NCI-H2107 treated with DMSO at 0.1 percent for 48 hours (cell line): ENCODE measurements around the gene PAMR1.

Source experiments
- DNase-seq: peaks from one replicate; lab custom pipeline; 2025; ENCODE audit not compliant: unreplicated experiment; lab: John Stamatoyannopoulos, UW

The PAMR1 gene

GRCh38 chr11:35404388-35404775 is 121.0 kb downstream of the PAMR1 start:
- DNase-seq = no peak

DNA sequence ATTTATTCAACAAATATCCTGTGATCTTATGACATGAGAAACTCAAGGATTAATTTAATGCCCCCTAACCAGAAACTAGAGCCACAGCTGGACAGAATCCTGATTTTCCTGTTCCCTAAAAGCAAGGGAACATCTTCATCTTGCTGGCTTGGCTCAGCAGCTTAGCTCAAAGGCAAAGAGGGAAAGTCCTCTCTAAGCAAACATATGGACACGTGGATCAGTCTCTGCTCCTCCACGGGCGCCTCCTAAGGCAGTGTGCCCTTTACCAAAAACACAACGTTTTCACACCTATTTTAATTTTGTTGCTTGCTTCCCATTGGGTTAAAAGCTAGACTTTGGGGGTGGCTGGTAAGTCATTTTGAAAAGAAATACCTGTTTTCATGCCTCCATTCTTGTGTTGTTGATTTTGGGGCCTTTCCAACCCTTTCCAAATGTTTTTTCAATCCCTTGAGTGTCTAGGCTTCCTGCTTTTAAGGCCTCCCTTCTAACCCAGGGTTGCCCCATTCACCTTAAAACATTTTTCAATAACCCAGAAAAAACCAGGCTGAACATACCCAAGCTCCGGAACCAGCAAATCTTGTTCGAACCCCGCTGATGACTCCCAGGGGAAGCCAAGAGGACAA is 121.5 kb downstream of the PAMR1 start:
- DNase-seq = no peak

GRCh38 chr11:35402751-35403660 is 122.4 kb downstream of the PAMR1 start:
- DNase-seq = no peak

DNA sequence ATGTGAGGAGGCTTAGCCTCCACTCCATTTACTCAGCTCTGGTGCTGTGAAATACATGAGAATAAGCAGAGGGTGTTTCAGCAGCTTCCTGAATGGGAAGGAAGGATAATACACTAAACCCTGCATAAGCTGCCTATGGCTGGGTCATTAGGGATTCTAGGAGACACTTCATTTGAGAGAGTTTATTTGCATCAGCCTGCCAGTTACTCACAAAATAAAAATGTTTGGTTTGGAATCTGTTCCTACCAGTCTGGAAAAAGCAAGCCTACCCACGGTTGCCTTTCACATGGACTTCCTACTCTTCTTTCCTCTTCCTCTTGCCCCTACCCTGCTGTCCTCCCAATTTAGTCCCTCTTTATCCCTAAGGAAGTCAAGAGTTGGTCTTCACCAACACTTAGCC is 126.5 kb downstream of the PAMR1 start:
- no peak for DNase-seq

GRCh38 chr11:35394941-35395340 is 130.5 kb downstream of the PAMR1 start:
- no peak for DNase-seq

DNA sequence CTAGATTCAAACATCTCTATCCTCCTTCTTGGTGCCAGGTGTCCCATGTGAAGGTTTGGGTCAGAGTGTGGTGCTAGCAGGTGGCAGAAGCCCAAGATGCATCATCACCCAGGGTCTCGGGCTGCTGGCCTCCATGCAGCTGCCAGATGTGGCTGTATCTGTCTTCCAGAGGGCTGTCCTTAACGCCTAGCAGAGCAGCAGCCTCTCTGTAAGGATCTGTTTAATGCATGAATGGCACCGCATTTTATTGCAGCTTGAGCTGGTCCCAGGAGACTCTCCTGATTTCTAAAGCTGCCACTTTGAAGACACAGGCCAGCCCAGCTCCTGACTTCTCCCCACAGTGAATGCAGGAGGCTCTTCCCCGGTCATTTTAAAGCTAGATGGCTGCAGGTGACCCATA is 132.3 kb downstream of the PAMR1 start:
- peak; percentile 23 for DNase-seq

GRCh38 chr11:35391922-35392688 is 133.3 kb downstream of the PAMR1 start:
- DNase-seq = peak; percentile 28

DNA sequence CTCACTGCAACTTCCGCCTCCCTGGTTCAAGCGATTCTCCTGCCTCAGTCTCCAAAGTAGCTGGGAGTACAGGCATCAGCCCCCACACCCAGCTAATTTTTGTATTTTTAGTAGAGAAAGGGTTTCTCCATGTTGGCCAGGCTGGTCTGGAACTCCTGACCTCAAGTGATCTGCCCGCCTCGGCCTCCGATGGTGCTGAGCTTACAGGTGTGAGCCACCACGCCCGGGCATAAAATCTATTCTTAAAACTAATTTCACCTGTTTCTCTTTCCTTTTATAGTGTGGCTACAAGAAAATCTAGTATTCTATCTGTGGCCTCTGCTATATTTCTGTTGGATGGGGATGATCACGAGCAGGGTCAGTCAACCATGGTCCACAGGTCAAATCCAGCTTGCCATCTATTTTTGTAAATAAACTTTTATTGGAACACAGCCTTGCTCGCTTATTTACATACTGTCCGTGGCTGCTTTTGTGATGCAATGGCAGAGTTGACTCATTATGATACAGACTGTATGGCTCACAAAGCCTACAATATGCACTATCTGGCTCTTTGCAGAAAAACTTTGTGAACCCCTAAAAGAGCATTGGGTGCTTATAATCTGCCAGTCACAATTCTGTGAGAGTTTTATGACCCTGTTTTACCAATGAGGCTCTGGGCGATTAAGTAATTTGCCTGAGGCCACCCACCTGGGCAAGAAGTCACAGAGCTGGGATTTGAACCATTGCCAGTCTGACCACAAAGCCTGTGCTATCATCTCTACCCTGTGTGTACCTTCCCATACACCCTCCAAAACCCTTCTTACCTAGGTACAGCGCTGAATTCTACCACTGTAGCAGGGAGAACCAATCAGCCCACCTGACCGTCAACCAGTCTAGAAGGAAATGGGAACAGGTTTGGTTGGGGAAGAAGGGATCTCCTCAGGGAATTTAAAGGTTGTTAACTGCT is 134.4 kb downstream of the PAMR1 start:
- no peak for DNase-seq

DNA sequence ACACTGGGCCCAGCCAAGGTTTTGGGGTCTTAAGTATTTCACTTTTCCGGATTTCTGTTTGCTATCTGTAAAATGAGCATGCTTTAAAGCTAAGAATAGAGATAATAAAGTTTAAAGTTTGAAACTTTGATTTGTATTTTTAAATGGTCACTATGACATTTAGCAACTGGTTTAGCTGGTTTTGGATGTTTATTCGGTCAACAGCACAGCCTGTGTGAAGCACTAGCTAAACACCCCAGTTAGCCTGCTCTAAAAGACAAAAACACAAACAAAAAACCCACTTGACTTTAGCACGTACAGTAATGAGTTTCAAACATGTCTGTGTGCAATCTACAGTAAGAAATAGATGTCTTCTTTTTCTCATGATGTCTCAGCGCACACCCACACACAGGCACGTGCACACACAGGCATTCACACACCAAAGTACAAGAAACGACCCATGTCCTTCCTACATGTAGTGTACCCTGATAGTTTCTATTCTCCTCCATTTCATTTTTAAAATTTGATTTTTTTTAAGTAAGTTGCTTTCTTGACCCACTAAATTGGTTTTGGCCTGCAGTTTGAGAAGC is 135.4 kb downstream of the PAMR1 start:
- DNase-seq = no peak

- DNase-seq = no peak
Measured at GRCh38 chr11:35389112-35389511, 136.3 kb downstream of the PAMR1 start.

- DNase-seq = no peak
Measured at GRCh38 chr11:35388061-35388460, 137.4 kb downstream of the PAMR1 start.

DNA sequence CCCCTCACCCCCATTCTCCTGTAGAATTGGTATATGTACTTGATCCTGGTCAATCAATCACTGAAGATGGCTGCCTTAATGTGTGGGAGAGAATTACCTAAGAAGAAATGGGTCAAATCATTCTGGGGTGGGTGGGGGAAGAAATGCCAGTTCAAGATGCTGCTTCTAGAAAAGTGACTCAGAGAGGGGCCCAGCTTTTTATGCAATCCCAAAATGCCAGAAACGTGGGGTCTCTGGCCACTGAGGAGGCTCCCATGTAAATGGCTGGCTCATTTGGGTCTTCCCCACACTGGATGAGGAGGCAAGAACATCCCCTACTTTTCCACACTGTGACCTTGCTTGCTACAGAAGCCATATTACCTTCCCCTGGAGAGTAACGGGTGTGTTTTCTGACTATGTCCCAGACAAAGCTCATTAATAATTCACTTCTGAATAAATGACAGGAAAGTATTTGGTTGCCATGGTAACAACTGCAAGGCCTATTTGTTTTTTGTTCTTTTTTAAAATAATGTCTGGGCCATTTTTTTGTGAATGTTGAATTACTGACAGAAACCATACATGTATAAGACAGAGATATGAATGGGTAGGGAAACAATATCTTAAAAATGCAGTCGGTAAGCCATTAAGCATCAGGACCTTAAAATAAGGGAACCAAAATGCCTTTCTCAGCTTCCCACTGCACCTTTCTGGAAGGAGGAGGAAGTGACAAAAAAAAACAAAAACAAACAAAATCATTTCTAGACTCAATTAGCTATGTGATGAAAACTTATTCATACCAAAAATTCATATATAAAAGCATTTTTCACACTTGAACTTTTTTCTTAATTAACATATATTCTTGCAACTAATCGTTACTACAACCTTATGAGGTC is 138.1 kb downstream of the PAMR1 start:
- DNase-seq = no peak

- no peak for DNase-seq
Measured at GRCh38 chr11:35383953-35384352, 141.5 kb downstream of the PAMR1 start.
